HG03095 (cell line): ENCODE measurements around the gene PEX14.

Experiments used
- ATAC-seq: cut with Tn5 transposase; IDR thresholded peaks from one replicate; pipeline ENCODE4 v1.9.1; 2021; ENCODE audit warnings: moderate library complexity; ENCODE audit not compliant: unreplicated experiment

The PEX14 gene

GRCh38 chr1:10677491-10678391, 203.0 kb downstream of the PEX14 start:
- ATAC-seq = no peak

GRCh38 chr1:10678402-10678801, 203.7 kb downstream of the PEX14 start:
- ATAC-seq = no peak

GRCh38 chr1:10678852-10679251, 204.1 kb downstream of the PEX14 start:
- no peak for ATAC-seq

- ATAC-seq = no peak
Measured at GRCh38 chr1:10679496-10680220, 204.9 kb downstream of the PEX14 start.
